Endodermal cell (in vitro differentiated cells): ENCODE data around the gene IPCEF1. TPM values are rescaled to one million over a fixed set of nuclear protein-coding genes. Genes with fewer than 3 reads are reported as not detected.

Experiments used
- DNase-seq: peaks from one replicate; pipeline ENCODE4 v3.0.0-alpha.2; 2017
- H3K27ac ChIP-seq: 2 replicates; pipeline ENCODE4 v1.5.1; 2013; ENCODE audit warnings: mild to moderate bottlenecking, low read depth, low read length, moderate library complexity
- H3K27me3 ChIP-seq: 2 replicates; pipeline ENCODE4 v1.6.1; 2013; ENCODE audit warnings: mild to moderate bottlenecking, low read length, moderate library complexity; ENCODE audit not compliant: insufficient read depth, control insufficient read depth, poor library complexity, severe bottlenecking
- H3K36me3 ChIP-seq: 2 replicates; pipeline ENCODE4 v1.7.0; 2013; ENCODE audit warnings: mild to moderate bottlenecking, low read length, moderate library complexity; ENCODE audit not compliant: control insufficient read depth, insufficient read depth
- H3K4me1 ChIP-seq: one replicate; pipeline ENCODE4 v1.7.0; 2013; ENCODE audit warnings: low read length; ENCODE audit not compliant: control insufficient read depth, insufficient read depth
- H3K4me3 ChIP-seq: 2 replicates; pipeline ENCODE4 v1.5.1; 2013; ENCODE audit warnings: mild to moderate bottlenecking, low read length, moderate library complexity
- H3K9ac ChIP-seq: 2 replicates; pipeline ENCODE4 v1.6.1; 2013; ENCODE audit warnings: mild to moderate bottlenecking, low read length, moderate library complexity; ENCODE audit not compliant: poor library complexity, severe bottlenecking; ENCODE audit errors: extremely low read depth
- H3K9me3 ChIP-seq: 2 replicates; pipeline ENCODE4 v1.6.1; 2013; ENCODE audit warnings: mild to moderate bottlenecking, low read length, moderate library complexity; ENCODE audit not compliant: control insufficient read depth
- H3K27ac Mint-ChIP-seq: 2 replicates; pipeline ENCODE4 v1.8.0; 2020; ENCODE audit warnings: mixed read lengths
- H3K27me3 Mint-ChIP-seq: 2 replicates; pipeline ENCODE4 v1.8.0; 2021; ENCODE audit warnings: mild to moderate bottlenecking, mixed read lengths; ENCODE audit not compliant: insufficient read depth
- H3K36me3 Mint-ChIP-seq: 2 replicates; pipeline ENCODE4 v1.8.0; 2020; ENCODE audit warnings: low read depth, mixed read lengths
- H3K4me1 Mint-ChIP-seq: 2 replicates; pipeline ENCODE4 v1.8.0; 2020; ENCODE audit warnings: mixed read lengths
- H3K4me3 Mint-ChIP-seq: 2 replicates; pipeline ENCODE4 v1.8.0; 2020; ENCODE audit warnings: mild to moderate bottlenecking, moderate library complexity, mixed read lengths
- H3K9me3 Mint-ChIP-seq: 2 replicates; pipeline ENCODE4 v1.8.0; 2020; ENCODE audit warnings: mild to moderate bottlenecking, mixed read lengths
- CTCF ChIP-seq: fragments of 200-600 bp; sonication (generic); conservative IDR thresholded peaks from 2 replicates; pipeline ENCODE4 v1.5.0; 2021; ENCODE audit warnings: antibody characterized with exemption, mild to moderate bottlenecking
- WGBS, 2 experiments: methylation state at CpG; one replicate each; pipeline versions ENCODE4 v1.1.5 to v1.1.7; 2013; ENCODE audit warnings: missing lambda C conversion rate in 2 of 2, mixed read lengths in 1 of 2; ENCODE audit not compliant: insufficient coverage in 1 of 2, insufficient read length in 1 of 2; 5-methylcytosine and 5-hydroxymethylcytosine counted together
- total RNA-seq, 2 donors: library from RNA; stranded (reverse); fragmentation: NEBNext Ultra II Directional in 1 of 2; extraction: Animal tissue kit (Norgen Biotek cat#: 25700) in 1 of 2; gene quantifications; 2 replicates in 1 of 2; 3 replicates in 1 of 2; pipeline ENCODE4 v1.2.1, GENCODE V29; 2021

The IPCEF1 gene
- total RNA-seq, 2 donors from 2014 or later = 2.2 to 2.8 TPM

DNA sequence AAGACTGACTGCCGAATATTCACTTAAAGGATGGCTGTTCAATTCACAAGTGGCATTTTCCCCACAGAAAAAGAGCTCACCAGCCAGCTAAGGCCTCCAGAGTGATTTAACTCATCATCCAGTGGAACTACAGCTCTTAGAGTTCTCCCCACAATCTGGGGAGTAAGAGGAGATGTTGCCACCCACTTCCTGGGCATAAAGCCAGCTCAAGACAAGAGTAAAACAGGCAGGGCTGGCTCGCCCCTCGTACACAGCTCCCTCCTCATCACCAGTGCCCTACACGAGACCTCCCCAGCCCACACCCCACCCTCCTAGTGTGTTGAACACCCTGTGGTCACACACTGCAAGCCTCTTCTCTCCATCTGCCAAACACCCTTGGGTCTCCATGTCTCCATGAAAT, 47.2 kb upstream of the IPCEF1 start:
- no peak for TF ChIP-seq CTCF
- no peak overlapping the region for H3K4me3 Mint-ChIP-seq
- 86 to 93% methylated on average over 2 to 4 of the region's 4 CpGs for WGBS, 2 experiments
- no peaks in the 10 kb centered on the region for H3K4me1 Mint-ChIP-seq
- no peak for DNase-seq
- Histone ChIP-seq H3K9me3 (no peaks in the 10 kb centered on the region), H3K27me3 (no peaks in the 10 kb centered on the region), H3K27ac (no peak overlapping the region), H3K36me3 (peaks cover 24% of the 10 kb centered on the region), H3K4me1 (no peaks in the 10 kb centered on the region), H3K4me3 (no peak overlapping the region), H3K9ac (no peak overlapping the region)
- H3K27ac Mint-ChIP-seq = no peak overlapping the region
- peaks cover 4% of the 10 kb centered on the region for H3K9me3 Mint-ChIP-seq
- H3K27me3 Mint-ChIP-seq = no peaks in the 10 kb centered on the region
- H3K36me3 Mint-ChIP-seq = peaks cover 37% of the 10 kb centered on the region

- Histone ChIP-seq H3K9ac (no peak overlapping the region), H3K27ac (no peak overlapping the region), H3K4me1 (no peaks in the 10 kb centered on the region), H3K4me3 (no peak overlapping the region), H3K36me3 (peaks cover 19% of the 10 kb centered on the region), H3K9me3 (no peaks in the 10 kb centered on the region), H3K27me3 (no peaks in the 10 kb centered on the region)
- 94 to 97% methylated on average over 5 to 6 of the region's 6 CpGs for WGBS, 2 experiments
- Mint-ChIP-seq H3K9me3 (peaks cover 4% of the 10 kb centered on the region), H3K4me1 (no peaks in the 10 kb centered on the region), H3K36me3 (peaks cover 31% of the 10 kb centered on the region), H3K27ac (no peak overlapping the region), H3K27me3 (no peaks in the 10 kb centered on the region), H3K4me3 (no peak overlapping the region)
- DNase-seq = no peak
- TF ChIP-seq CTCF = no peak
These were observed 45.6 kb upstream of the IPCEF1 start for GRCh38 chr6:154402081-154402780.

- Histone ChIP-seq H3K27me3 (no peaks in the 10 kb centered on the region), H3K36me3 (peaks cover 17% of the 10 kb centered on the region), H3K4me1 (no peaks in the 10 kb centered on the region), H3K4me3 (no peak overlapping the region), H3K9ac (no peak overlapping the region), H3K27ac (no peak overlapping the region), H3K9me3 (no peaks in the 10 kb centered on the region)
- WGBS, 2 experiments = 93 to 94% methylated on average over 5 of the region's 5 CpGs
- H3K9me3 Mint-ChIP-seq = peaks cover 4% of the 10 kb centered on the region
- H3K36me3 Mint-ChIP-seq = peaks cover 15% of the 10 kb centered on the region
- no peak for DNase-seq
- no peak overlapping the region for H3K27ac Mint-ChIP-seq
- H3K4me3 Mint-ChIP-seq = no peak overlapping the region
- TF ChIP-seq CTCF = no peak
- H3K4me1 Mint-ChIP-seq = no peaks in the 10 kb centered on the region
- no peaks in the 10 kb centered on the region for H3K27me3 Mint-ChIP-seq
These were observed 42.5 kb upstream of the IPCEF1 start for GRCh38 chr6:154399097-154399496.
